GM10847 (cell line): Measurements from ENCODE around the gene LTB4R.

ENCODE experiments used
- POLR2A ChIP-seq: IDR thresholded peaks from 2 replicates; pipeline ENCODE4 v1.6.1; 2011; ENCODE audit not compliant: insufficient read length; ENCODE audit errors: extremely low read depth

The LTB4R gene

GRCh38 chr14:24317141-24317928, 6.0 kb downstream of the LTB4R start:
- TF ChIP-seq POLR2A: no peak

- no peak for TF ChIP-seq POLR2A
Observed at GRCh38 chr14:24321212-24321975, 10.1 kb downstream of the LTB4R start.

- TF ChIP-seq POLR2A: no peak
Observed at GRCh38 chr14:24322672-24323071, 11.4 kb downstream of the LTB4R start.

GRCh38 chr14:24323341-24323740, 12.0 kb downstream of the LTB4R start:
- no peak for TF ChIP-seq POLR2A

GRCh38 chr14:24324024-24324423, 12.7 kb downstream of the LTB4R start:
- TF ChIP-seq POLR2A: no peak

GRCh38 chr14:24325041-24325530, 13.8 kb downstream of the LTB4R start:
- no peak for TF ChIP-seq POLR2A

GRCh38 chr14:24325963-24326362, 14.7 kb downstream of the LTB4R start:
- no peak for TF ChIP-seq POLR2A

GRCh38 chr14:24327303-24327702, 16.0 kb downstream of the LTB4R start:
- no peak for TF ChIP-seq POLR2A

- TF ChIP-seq POLR2A: no peak
Observed at GRCh38 chr14:24329073-24329663, 17.9 kb downstream of the LTB4R start.

GRCh38 chr14:24329736-24330135, 18.4 kb downstream of the LTB4R start:
- no peak for TF ChIP-seq POLR2A

- no peak for TF ChIP-seq POLR2A
Observed at GRCh38 chr14:24330973-24331674, 19.8 kb downstream of the LTB4R start.

- no peak for TF ChIP-seq POLR2A
Observed at GRCh38 chr14:24331731-24332267, 20.5 kb downstream of the LTB4R start.

- no peak for TF ChIP-seq POLR2A
Observed at GRCh38 chr14:24332268-24332993, 21.1 kb downstream of the LTB4R start.
